Osteocyte (in vitro differentiated cells): ENCODE results near the gene EBF3. TPM values are rescaled to one million over a fixed set of nuclear protein-coding genes. Genes with fewer than 3 reads are reported as not detected.

Source experiments
- DNase-seq: peaks from one replicate; pipeline ENCODE4 v3.0.0; 2021; ENCODE audit warnings: mixed read lengths; ENCODE audit not compliant: unreplicated experiment; ENCODE audit errors: extremely low spot score
- H3K27ac Mint-ChIP-seq: one replicate; pipeline ENCODE4 v1.8.0; 2021; ENCODE audit warnings: mild to moderate bottlenecking, mixed read lengths; ENCODE audit not compliant: unreplicated experiment
- H3K27me3 Mint-ChIP-seq: one replicate; pipeline ENCODE4 v1.8.0; 2021; ENCODE audit warnings: mixed read lengths; ENCODE audit not compliant: unreplicated experiment
- H3K36me3 Mint-ChIP-seq: one replicate; pipeline ENCODE4 v1.8.0; 2021; ENCODE audit warnings: mixed read lengths; ENCODE audit not compliant: unreplicated experiment
- H3K4me1 Mint-ChIP-seq: one replicate; pipeline ENCODE4 v1.8.0; 2021; ENCODE audit warnings: mixed read lengths; ENCODE audit not compliant: unreplicated experiment
- H3K4me3 Mint-ChIP-seq: one replicate; pipeline ENCODE4 v1.8.0; 2021; ENCODE audit warnings: mild to moderate bottlenecking, moderate library complexity, mixed read lengths; ENCODE audit not compliant: unreplicated experiment
- H3K9me3 Mint-ChIP-seq: one replicate; pipeline ENCODE4 v1.8.0; 2021; ENCODE audit warnings: mixed read lengths; ENCODE audit not compliant: unreplicated experiment
- total RNA-seq: library from RNA; stranded (reverse); gene quantifications from 2 replicates; pipeline ENCODE4 v1.2.1, GENCODE V29; 2021
- TF ChIP-seq, protein P1 (sequence below): fragments of 200-600 bp; sonication (generic); IDR thresholded peaks from 2 replicates; pipeline ENCODE4 v1.5.0; 2021; ENCODE audit warnings: antibody characterized with exemption, mild to moderate bottlenecking, moderate library complexity

The EBF3 gene
- total RNA-seq, 1 donor from 2014 or later, result 0.59 TPM

DNA sequence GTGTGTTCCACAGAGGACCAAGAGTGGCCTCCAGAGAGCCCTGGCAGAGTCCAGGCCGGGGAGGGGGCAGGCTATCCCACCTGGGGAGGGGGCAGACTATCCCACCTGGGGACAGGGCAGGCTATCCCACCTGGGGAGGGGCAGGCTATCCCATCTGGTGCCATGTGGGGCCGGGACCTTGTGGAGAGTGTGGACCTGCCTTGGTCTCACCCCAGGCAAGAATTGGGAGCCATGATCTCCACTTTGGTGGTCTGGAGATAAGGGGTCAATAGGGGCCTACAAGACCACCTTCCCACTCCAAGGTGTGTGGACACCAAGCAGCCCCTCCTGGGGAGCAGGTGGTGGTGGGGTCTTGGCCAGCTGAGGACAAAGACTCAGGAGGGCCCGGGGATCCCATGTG lies 138.2 kb downstream of the EBF3 start:
- H3K27me3 Mint-ChIP-seq, result no peaks in the 10 kb centered on the region
- H3K9me3 Mint-ChIP-seq, result peaks cover 23% of the 10 kb centered on the region
- TF ChIP-seq, protein P1, sequence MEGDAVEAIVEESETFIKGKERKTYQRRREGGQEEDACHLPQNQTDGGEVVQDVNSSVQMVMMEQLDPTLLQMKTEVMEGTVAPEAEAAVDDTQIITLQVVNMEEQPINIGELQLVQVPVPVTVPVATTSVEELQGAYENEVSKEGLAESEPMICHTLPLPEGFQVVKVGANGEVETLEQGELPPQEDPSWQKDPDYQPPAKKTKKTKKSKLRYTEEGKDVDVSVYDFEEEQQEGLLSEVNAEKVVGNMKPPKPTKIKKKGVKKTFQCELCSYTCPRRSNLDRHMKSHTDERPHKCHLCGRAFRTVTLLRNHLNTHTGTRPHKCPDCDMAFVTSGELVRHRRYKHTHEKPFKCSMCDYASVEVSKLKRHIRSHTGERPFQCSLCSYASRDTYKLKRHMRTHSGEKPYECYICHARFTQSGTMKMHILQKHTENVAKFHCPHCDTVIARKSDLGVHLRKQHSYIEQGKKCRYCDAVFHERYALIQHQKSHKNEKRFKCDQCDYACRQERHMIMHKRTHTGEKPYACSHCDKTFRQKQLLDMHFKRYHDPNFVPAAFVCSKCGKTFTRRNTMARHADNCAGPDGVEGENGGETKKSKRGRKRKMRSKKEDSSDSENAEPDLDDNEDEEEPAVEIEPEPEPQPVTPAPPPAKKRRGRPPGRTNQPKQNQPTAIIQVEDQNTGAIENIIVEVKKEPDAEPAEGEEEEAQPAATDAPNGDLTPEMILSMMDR, result no peak
- DNase-seq, result no peak
- H3K4me3 Mint-ChIP-seq, result no peak overlapping the region
- H3K27ac Mint-ChIP-seq, result no peak overlapping the region
- no peaks in the 10 kb centered on the region for H3K36me3 Mint-ChIP-seq
- H3K4me1 Mint-ChIP-seq, result no peaks in the 10 kb centered on the region

DNA sequence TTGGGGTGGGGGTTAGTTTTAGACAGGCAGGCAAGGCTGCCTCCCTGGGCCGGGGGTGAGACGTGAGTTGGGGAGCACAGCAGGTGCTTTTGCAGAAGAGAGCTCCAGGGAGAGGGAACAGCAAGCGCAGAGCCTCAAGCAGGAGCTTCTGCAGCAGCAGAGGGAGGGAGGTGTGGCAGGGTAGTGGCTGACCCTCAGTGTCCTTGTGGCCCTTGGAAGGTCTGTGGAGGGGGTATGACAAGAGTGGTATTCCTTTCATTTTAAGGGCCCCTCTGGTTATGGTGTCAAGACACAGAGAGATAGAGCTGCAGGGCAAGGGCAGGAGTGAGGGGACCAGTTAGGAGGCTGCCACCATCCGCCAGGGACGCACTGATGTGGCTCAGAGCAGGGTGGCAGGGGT lies 138.9 kb downstream of the EBF3 start:
- no peaks in the 10 kb centered on the region for H3K4me1 Mint-ChIP-seq
- H3K4me3 Mint-ChIP-seq, result no peak overlapping the region

DNA sequence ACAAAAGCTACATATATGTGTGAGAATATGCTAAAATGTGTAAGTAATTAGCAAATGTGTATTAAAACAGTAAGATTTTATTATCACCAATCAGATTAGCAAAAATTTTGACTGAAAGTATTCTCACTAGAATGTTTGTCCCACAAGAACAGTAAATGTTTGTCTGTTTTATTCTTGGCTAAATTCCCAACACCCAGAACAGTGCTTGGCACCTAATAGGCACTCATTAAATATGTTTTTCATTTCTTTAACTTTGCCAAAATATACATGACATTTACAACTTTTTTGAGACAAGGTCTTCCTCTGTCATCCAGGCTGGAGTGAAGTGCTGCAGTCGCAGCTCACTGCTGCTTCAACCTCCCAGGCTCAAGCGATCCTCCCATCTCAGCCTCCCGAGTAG lies 143.6 kb downstream of the EBF3 start:
- Mint-ChIP-seq H3K36me3 (no peaks in the 10 kb centered on the region), H3K4me1 (no peaks in the 10 kb centered on the region), H3K4me3 (no peak overlapping the region), H3K27me3 (no peaks in the 10 kb centered on the region), H3K9me3 (peaks cover 28% of the 10 kb centered on the region), H3K27ac (no peak overlapping the region)
- no peak for DNase-seq
- TF ChIP-seq, protein P1, result no peak

More for the DNA sequence above, 138.9 kb downstream of the EBF3 start:
- TF ChIP-seq, protein P1, result no peak
- no peaks in the 10 kb centered on the region for H3K27me3 Mint-ChIP-seq
- H3K9me3 Mint-ChIP-seq, result peaks cover 21% of the 10 kb centered on the region
- no peak for DNase-seq
- no peaks in the 10 kb centered on the region for H3K36me3 Mint-ChIP-seq
- no peak overlapping the region for H3K27ac Mint-ChIP-seq

DNA sequence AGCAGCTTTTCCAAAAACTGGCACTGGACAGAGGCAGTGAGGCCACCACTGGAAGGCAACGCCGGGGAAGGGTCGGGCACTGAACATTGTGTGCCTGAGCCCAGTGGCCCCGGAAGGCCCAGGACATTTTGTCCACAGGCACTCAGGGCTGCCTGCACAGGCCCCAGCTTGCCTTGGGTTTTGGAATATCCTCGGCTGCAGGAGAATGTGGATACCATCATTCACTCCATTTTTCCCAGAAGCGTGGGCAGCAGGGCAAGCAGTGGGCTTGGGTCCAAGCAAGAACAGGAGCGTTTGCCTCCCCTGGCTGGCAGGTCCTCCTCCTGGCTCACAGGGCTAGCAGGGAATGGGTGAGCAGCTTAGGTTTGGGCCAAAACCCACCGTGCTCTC lies 147.4 kb downstream of the EBF3 start:
- Mint-ChIP-seq H3K4me1 (no peaks in the 10 kb centered on the region), H3K9me3 (peaks cover 35% of the 10 kb centered on the region), H3K27me3 (no peaks in the 10 kb centered on the region), H3K4me3 (no peak overlapping the region), H3K27ac (no peak overlapping the region), H3K36me3 (no peaks in the 10 kb centered on the region)
- no peak for DNase-seq
- TF ChIP-seq, protein P1, result no peak

DNA sequence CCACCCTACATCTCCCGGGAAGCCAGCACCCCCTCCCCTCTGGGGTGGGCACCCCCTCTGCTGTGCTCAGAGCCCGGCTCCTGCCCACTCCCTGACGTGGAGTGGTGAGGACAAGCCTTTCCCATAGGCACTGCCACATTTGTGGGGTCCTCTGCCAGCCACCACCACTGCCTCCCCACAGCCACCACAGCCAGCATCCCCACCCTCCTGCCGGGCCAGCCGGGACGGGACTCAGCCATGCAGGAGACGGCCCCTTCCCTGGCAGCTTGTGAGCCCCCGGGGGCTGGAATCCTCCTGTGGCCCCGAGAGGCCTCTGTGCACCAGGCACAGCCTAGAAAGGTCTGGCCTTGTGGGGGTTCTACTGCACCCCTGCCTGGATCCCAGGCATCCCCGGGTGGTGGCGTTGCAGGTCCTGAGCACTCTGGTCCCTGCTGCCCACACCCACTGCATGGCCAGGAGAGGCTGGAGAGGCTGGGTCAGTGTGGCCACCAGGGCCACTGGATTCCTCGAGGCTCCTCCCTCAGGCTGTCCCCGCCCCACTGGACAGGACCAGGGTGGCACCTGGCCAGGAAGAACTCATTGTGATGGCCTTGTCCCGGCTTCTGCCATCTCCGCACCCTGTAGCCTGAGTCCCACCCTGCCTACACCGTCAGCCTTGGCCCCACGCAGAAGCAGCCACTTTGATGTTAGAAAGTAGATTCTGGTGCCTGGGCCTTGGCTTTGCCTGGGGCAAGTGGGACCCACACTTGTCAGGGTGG lies 148.0 kb downstream of the EBF3 start:
- H3K36me3 Mint-ChIP-seq, result no peaks in the 10 kb centered on the region
- TF ChIP-seq, protein P1, result no peak
- H3K4me1 Mint-ChIP-seq, result no peaks in the 10 kb centered on the region
- no peaks in the 10 kb centered on the region for H3K27me3 Mint-ChIP-seq
- no peak overlapping the region for H3K4me3 Mint-ChIP-seq
- no peak overlapping the region for H3K27ac Mint-ChIP-seq
- DNase-seq, result no peak
- H3K9me3 Mint-ChIP-seq, result peaks cover 35% of the 10 kb centered on the region
